ENCODE measurements around the gene NCR3LG1. TPM values are rescaled to one million over a fixed set of nuclear protein-coding genes. Genes with fewer than 3 reads are reported as not detected.

Gene NCR3LG1
- total RNA-seq, 1 experiment from 2014 or later = 1.4 TPM

DNA sequence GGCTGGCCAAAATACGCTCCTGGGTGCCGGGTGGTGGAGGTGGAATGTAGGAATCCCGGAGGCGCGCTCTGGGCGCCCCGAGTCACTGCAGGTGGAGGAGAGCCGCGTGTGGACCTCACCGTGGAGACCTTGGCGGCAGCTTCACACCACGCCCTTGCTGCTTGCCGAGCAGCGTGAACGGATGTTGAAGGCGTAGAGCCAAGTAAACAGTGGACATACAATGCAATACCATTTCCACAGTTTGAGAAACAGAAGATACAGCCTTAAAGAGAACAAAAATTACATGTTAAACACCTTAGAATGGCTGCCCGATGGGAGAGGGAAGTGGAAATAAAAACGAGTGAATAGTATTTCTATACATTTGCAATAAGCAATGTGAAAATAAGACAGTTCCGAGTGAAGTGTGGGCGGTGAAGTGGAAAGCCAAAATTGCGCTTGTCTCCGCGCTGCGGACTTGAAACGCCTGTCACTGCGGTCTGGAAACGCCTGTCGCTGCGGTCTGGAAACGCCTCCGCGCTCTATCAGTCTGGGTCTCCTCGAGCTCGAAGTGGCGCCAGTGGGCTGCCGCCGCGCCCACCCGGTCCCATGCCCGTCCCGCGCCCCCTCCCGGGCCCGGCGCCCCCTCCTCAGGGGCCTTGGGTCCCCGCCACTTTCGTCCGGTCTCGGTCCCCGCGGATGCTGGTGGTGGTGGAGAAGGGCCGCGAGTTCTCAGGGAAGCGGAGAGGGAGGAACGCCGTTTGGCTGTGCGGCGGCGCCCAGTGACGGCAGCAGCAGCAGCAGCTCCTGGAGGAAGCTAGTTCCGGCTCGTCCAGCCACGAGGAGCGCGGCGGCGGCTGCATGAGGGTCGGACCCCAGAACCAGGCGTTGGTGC lies 1.6 kb downstream of the NCR3LG1 start:
- no peak overlapping the region for H2BK120ac ChIP-seq (ENCODE audit: low read depth, low read length, poor library complexity, severe bottlenecking)
- no peak overlapping the region for H2BK12ac ChIP-seq (ENCODE audit: insufficient read length, low read depth, low read length)
- no peak overlapping the region for H3K56ac ChIP-seq (ENCODE audit: insufficient read length, low read depth, low read length)
- peak; percentile 77 for DNase-seq
- no peaks in the 10 kb centered on the region for H3K4me1 ChIP-seq (ENCODE audit: insufficient read depth, low read length)
- no peaks in the 10 kb centered on the region for H3K79me2 ChIP-seq (ENCODE audit: insufficient read depth, low read length)
- peaks cover 22% of the 10 kb centered on the region for H3K23me2 ChIP-seq (ENCODE audit: insufficient read length, low read depth, low read length, poor library complexity, severe bottlenecking)
- no peaks in the 10 kb centered on the region for H4K20me1 ChIP-seq (ENCODE audit: control insufficient read depth, insufficient read depth, insufficient read length)
- H3K4me2 ChIP-seq (ENCODE audit: insufficient read depth, insufficient read length, low read length) = peak overlapping the region; percentile 69
- peaks cover 15 to 26% of the 10 kb centered on the region in 2 experiments for H3K4me1 Mint-ChIP-seq
- no peaks in the 10 kb centered on the region for H3K9me3 ChIP-seq (ENCODE audit: control insufficient read depth, low read depth, low read length)
- no peak overlapping the region for H4K91ac ChIP-seq (ENCODE audit: insufficient read length, low read depth, low read length)
- H2BK15ac ChIP-seq (ENCODE audit: low read depth, low read length) = no peak overlapping the region
- no peak overlapping the region for H2BK20ac ChIP-seq (ENCODE audit: low read depth, low read length, poor library complexity, severe bottlenecking)
- no peak overlapping the region for H3T11ph ChIP-seq (ENCODE audit: low read length)
- H3K18ac ChIP-seq (ENCODE audit: insufficient read length, low read depth, low read length) = no peak overlapping the region
- H3K27me3 ChIP-seq (ENCODE audit: insufficient read depth, low read length) = peaks cover 21% of the 10 kb centered on the region
- H3K27ac Mint-ChIP-seq = no peak overlapping the region; a peak in 2 of 7 replicates
- H3K23ac ChIP-seq (ENCODE audit: insufficient read length, low read depth, low read length) = no peak overlapping the region
- H2AK5ac ChIP-seq (ENCODE audit: insufficient read length, low read length) = no peak overlapping the region
- H4K5ac ChIP-seq (ENCODE audit: insufficient read length, low read depth, low read length) = no peak overlapping the region
- TF ChIP-seq, protein P1, sequence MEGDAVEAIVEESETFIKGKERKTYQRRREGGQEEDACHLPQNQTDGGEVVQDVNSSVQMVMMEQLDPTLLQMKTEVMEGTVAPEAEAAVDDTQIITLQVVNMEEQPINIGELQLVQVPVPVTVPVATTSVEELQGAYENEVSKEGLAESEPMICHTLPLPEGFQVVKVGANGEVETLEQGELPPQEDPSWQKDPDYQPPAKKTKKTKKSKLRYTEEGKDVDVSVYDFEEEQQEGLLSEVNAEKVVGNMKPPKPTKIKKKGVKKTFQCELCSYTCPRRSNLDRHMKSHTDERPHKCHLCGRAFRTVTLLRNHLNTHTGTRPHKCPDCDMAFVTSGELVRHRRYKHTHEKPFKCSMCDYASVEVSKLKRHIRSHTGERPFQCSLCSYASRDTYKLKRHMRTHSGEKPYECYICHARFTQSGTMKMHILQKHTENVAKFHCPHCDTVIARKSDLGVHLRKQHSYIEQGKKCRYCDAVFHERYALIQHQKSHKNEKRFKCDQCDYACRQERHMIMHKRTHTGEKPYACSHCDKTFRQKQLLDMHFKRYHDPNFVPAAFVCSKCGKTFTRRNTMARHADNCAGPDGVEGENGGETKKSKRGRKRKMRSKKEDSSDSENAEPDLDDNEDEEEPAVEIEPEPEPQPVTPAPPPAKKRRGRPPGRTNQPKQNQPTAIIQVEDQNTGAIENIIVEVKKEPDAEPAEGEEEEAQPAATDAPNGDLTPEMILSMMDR (conservative IDR thresholded peaks at IDR 0.05) = no peak
- peaks cover 3 to 9% of the 10 kb centered on the region in 2 experiments; a peak in 4 of 5 replicates for H3K9me3 Mint-ChIP-seq
- H3K4me3 Mint-ChIP-seq = peak overlapping the region; percentile 69 to 90
- H2BK5ac ChIP-seq (ENCODE audit: insufficient read length, low read length) = no peak overlapping the region
- WGBS (ENCODE audit: extremely low coverage, insufficient read length, low lambda C conversion rate) = no CpG with 5 or more reads among the region's 69 CpGs
- H3K4ac ChIP-seq (ENCODE audit: low read depth, low read length) = no peak overlapping the region
- peak overlapping the region; percentile 55 for H3K9ac ChIP-seq (ENCODE audit: extremely low read depth, insufficient read length, low read length)
- peaks cover 64% of the 10 kb centered on the region for H3K27me3 Mint-ChIP-seq (ENCODE audit: low read depth)
- peak overlapping the region; percentile 39; the same call in 1 of the 2 replicates for H3K14ac ChIP-seq (ENCODE audit: insufficient read depth, low read length)
- no peaks in the 10 kb centered on the region for H3K36me3 Mint-ChIP-seq (ENCODE audit: insufficient read depth in 1 of 3, low read depth in 3 of 3)
- H3K79me1 ChIP-seq (ENCODE audit: insufficient read depth, low read depth, low read length, poor library complexity, severe bottlenecking) = no peaks in the 10 kb centered on the region
- H3K27ac ChIP-seq (ENCODE audit: insufficient read length, low read depth, low read length) = no peak overlapping the region
- peak overlapping the region; percentile 60 for H2AFZ ChIP-seq (ENCODE audit: low read length)
- H4K8ac ChIP-seq (replicated peaks; ENCODE audit: insufficient read length, low read depth, low read length) = no peak overlapping the region
